Measurements from ENCODE around the gene FBXO41. TPM values are rescaled to one million over a fixed set of nuclear protein-coding genes. Genes with fewer than 3 reads are reported as not detected.

The FBXO41 gene
- total and polyA plus RNA-seq, 7 donors, result 0.03 to 0.46 (median 0.15) TPM

- Histone ChIP-seq H3K27me3 (ENCODE audit: insufficient read depth in 3 of 3, low read length in 2 of 3) (peaks cover 9 to 80% (median 14%) of the 10 kb centered on the region in 3 donors), H3K4me3 (no peak overlapping the region), H3K27ac (no peak overlapping the region), H3K9me3 (no peaks in the 10 kb centered on the region), H3K36me3 (ENCODE audit: insufficient read depth in 1 of 2, low read depth in 1 of 2) (no peaks in the 10 kb centered on the region), H3K4me1 (no peaks in the 10 kb centered on the region)
- WGBS, 3 donors, result 41 to 57% (median 50%) methylated on average over 4 of the region's 4 CpGs
- no peak for TF ChIP-seq CTCF (IDR thresholded peaks at IDR 0.05)
- ATAC-seq (no peak), DNase-seq (no peak)
- intact Hi-C loops (cut with DNase I), result no loop called here
Observed at GRCh38 chr2:73297586-73297985, 13.3 kb upstream of the FBXO41 start.

- Histone ChIP-seq H3K4me3 (no peak overlapping the region), H3K36me3 (ENCODE audit: insufficient read depth in 1 of 2, low read depth in 1 of 2) (no peaks in the 10 kb centered on the region), H3K4me1 (no peaks in the 10 kb centered on the region), H3K9me3 (no peaks in the 10 kb centered on the region), H3K27ac (no peak overlapping the region), H3K27me3 (ENCODE audit: insufficient read depth in 3 of 3, low read length in 2 of 3) (peaks cover 9 to 84% (median 17%) of the 10 kb centered on the region in 3 donors)
- ATAC-seq (no peak), DNase-seq (no peak)
- intact Hi-C loops (cut with DNase I), result no loop called here
- 9 to 11% (median 10%) methylated on average over 2 of the region's 2 CpGs for WGBS, 3 donors
- TF ChIP-seq CTCF (IDR thresholded peaks at IDR 0.05), result no peak
Observed at GRCh38 chr2:73297151-73297559, 12.9 kb upstream of the FBXO41 start.

GRCh38 chr2:73295751-73296400 is 11.6 kb upstream of the FBXO41 start:
- no peaks in the 10 kb centered on the region for H3K36me3 ChIP-seq (ENCODE audit: insufficient read depth in 1 of 2, low read depth in 1 of 2)
- WGBS, 3 donors, result 16 to 30% (median 25%) methylated on average over 5 of the region's 5 CpGs
- no peak for ATAC-seq
- H3K9me3 ChIP-seq, result no peaks in the 10 kb centered on the region
- no peaks in the 10 kb centered on the region for H3K4me1 ChIP-seq
- intact Hi-C loops (cut with DNase I), result no loop called here
- TF ChIP-seq CTCF (IDR thresholded peaks at IDR 0.05), result no peak
- H3K4me3 ChIP-seq, result no peak overlapping the region
- H3K27me3 ChIP-seq (ENCODE audit: insufficient read depth in 3 of 3, low read length in 2 of 3), result peaks cover 9 to 87% (median 23%) of the 10 kb centered on the region in 3 donors
- no peak for DNase-seq
- no peak overlapping the region for H3K27ac ChIP-seq

GRCh38 chr2:73294239-73294638 is 10.0 kb upstream of the FBXO41 start:
- 82 to 88% (median 87%) methylated on average over 2 of the region's 2 CpGs for WGBS, 3 donors
- H3K9me3 ChIP-seq, result no peaks in the 10 kb centered on the region
- DNase-seq, result no peak
- no peaks in the 10 kb centered on the region for H3K36me3 ChIP-seq (ENCODE audit: insufficient read depth in 1 of 2, low read depth in 1 of 2)
- no peak for TF ChIP-seq CTCF (IDR thresholded peaks at IDR 0.05)
- H3K4me3 ChIP-seq, result no peak overlapping the region
- peaks cover 9 to 98% (median 23%) of the 10 kb centered on the region in 3 donors for H3K27me3 ChIP-seq (ENCODE audit: insufficient read depth in 3 of 3, low read length in 2 of 3)
- intact Hi-C loops (cut with DNase I), result no loop called here
- ATAC-seq, result no peak
- no peaks in the 10 kb centered on the region for H3K4me1 ChIP-seq
- no peak overlapping the region for H3K27ac ChIP-seq
